Stimulated activated naive CD8-positive, alpha-beta T cell treated with anti-CD3 and anti-CD28 coated beads, Interleukin-15, Interleukin-2, amounts not matched to agents 100 ng/mL and 50 ng/mL, for 24 hours (primary cell): ENCODE results near the gene PRPF6.

ENCODE experiments used
- H3K27ac Mint-ChIP-seq: one replicate; pipeline ENCODE4 v1.8.0; 2021; ENCODE audit warnings: mild to moderate bottlenecking, mixed read lengths
- H3K27me3 Mint-ChIP-seq: one replicate; pipeline ENCODE4 v1.8.0; 2021; ENCODE audit warnings: mixed read lengths
- H3K36me3 Mint-ChIP-seq: one replicate; pipeline ENCODE4 v1.8.0; 2021; ENCODE audit warnings: low read depth, mixed read lengths
- H3K4me1 Mint-ChIP-seq: one replicate; pipeline ENCODE4 v1.8.0; 2021; ENCODE audit warnings: low read depth, mixed read lengths
- H3K4me3 Mint-ChIP-seq: one replicate; pipeline ENCODE4 v1.8.0; 2021; ENCODE audit warnings: mild to moderate bottlenecking, mixed read lengths
- H3K9me3 Mint-ChIP-seq: one replicate; pipeline ENCODE4 v1.8.0; 2021; ENCODE audit warnings: mixed read lengths

PRPF6 gene

DNA sequence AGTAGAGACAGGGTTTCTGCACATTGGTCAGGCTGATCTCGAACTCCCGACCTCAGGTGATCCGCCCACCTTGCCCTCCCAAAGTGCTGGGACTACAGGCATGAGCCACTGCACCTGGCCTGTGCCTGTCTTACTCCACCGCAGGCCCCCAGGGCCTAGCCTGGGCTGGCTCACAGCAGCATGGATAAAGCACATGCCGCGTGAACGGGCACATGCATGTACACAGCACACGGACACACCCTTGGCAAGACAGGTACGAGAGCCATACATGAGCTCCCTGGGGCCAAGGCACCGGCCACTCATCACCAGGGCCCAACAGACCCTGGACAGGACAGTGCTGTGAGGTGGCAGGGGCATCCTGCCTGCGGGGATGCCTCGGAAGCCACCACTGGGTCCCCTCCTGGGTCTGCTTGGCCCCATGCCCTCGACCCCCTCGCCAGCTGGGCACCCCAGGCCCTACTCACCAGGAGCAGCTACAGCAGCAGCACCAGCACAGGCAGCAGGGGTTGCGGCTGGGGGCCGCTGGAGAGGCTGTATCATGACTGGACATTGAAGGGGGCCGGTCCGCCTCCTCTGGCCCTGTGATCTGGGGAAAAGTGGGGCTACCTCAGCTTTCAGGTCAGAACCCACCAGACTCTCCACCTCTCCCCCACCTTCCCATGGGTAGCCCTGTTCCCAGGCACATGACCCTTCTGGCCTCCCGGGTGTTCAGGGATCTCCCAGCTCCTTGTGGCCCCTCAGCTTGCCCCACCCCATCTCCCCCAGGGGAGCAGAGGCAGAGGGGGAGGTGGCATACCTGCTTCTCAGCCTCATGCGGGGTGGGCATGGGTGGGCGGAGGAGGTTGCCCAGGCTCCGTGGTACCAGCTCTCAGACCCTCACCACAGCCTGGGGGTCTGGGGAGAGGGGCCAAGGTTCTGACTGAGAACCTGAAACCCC lies 95.4 kb downstream of the PRPF6 start:
- peaks cover 24% of the 10 kb centered on the region for H3K4me1 Mint-ChIP-seq
- peak overlapping the region; percentile 90 for H3K4me3 Mint-ChIP-seq
- no peaks in the 10 kb centered on the region for H3K36me3 Mint-ChIP-seq
- H3K9me3 Mint-ChIP-seq: no peaks in the 10 kb centered on the region
- H3K27me3 Mint-ChIP-seq: no peaks in the 10 kb centered on the region
- no peak overlapping the region for H3K27ac Mint-ChIP-seq

GRCh38 chr20:64077094-64077493 lies 96.2 kb downstream of the PRPF6 start:
- peaks cover 4% of the 10 kb centered on the region for H3K27me3 Mint-ChIP-seq
- H3K27ac Mint-ChIP-seq: peak overlapping the region; percentile 83
- peaks cover 28% of the 10 kb centered on the region for H3K4me1 Mint-ChIP-seq
- H3K4me3 Mint-ChIP-seq: peak overlapping the region; percentile 90
- no peaks in the 10 kb centered on the region for H3K36me3 Mint-ChIP-seq
- H3K9me3 Mint-ChIP-seq: no peaks in the 10 kb centered on the region

GRCh38 chr20:64077541-64077875 lies 96.6 kb downstream of the PRPF6 start:
- Mint-ChIP-seq H3K4me3 (peak overlapping the region; percentile 90), H3K36me3 (no peaks in the 10 kb centered on the region), H3K9me3 (no peaks in the 10 kb centered on the region), H3K4me1 (peaks cover 32% of the 10 kb centered on the region), H3K27ac (peak overlapping the region; percentile 83), H3K27me3 (peaks cover 6% of the 10 kb centered on the region)

DNA sequence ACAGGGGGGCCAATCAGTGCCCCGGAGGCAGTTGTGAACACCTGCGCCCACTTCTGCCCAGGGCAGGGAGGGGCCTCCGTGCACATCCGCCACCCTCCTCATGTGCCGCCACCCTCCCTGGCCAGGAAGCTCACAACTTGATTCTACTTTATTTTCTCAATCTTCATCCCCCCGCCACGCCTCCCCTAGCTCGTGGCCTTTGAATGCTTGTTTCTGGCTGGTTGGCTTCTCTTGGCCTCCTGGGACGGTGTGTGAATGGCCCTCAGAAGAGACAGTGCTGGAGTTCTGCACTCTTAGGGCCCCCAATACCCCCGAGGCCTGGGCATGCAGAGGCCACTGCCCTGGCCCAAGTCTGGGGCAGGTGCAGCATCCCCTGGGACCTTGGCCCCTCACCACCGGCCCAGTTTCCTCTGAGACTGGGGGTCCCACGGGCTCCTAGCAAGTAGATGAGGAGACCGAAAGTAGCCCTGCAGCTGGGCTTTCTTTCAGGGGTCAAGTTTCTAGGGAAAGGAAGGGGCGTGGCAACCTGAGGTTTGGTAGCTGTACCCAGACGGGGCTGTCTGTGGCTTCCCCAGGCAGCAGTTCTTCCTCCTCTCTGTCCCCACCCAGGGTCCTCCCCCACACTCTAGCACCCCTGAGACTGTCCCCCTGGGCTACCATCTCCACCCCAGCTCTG lies 97.1 kb downstream of the PRPF6 start:
- peak overlapping the region; percentile 83 for H3K27ac Mint-ChIP-seq
- no peaks in the 10 kb centered on the region for H3K36me3 Mint-ChIP-seq
- peaks cover 6% of the 10 kb centered on the region for H3K27me3 Mint-ChIP-seq
- peaks cover 37% of the 10 kb centered on the region for H3K4me1 Mint-ChIP-seq
- H3K9me3 Mint-ChIP-seq: no peaks in the 10 kb centered on the region
- peak overlapping the region; percentile 90 for H3K4me3 Mint-ChIP-seq

GRCh38 chr20:64078934-64079272 lies 98.0 kb downstream of the PRPF6 start:
- Mint-ChIP-seq H3K9me3 (no peaks in the 10 kb centered on the region), H3K36me3 (no peaks in the 10 kb centered on the region), H3K4me1 (peaks cover 40% of the 10 kb centered on the region), H3K4me3 (peak overlapping the region; percentile 90), H3K27me3 (peaks cover 6% of the 10 kb centered on the region), H3K27ac (peak overlapping the region; percentile 83)

GRCh38 chr20:64079273-64080012 lies 98.5 kb downstream of the PRPF6 start, which contains the start of gene RGS19:
Gene RGS19, minus strand, starts transcription at chr20:64079518. Its CDS starts 2,632 bp downstream, at chr20:64076886.
- peaks cover 9% of the 10 kb centered on the region for H3K27me3 Mint-ChIP-seq
- H3K36me3 Mint-ChIP-seq: no peaks in the 10 kb centered on the region
- no peaks in the 10 kb centered on the region for H3K9me3 Mint-ChIP-seq
- peak within 1 kb of the TSS; percentile 83 for H3K27ac Mint-ChIP-seq
- peaks cover 44% of the 10 kb centered on the region for H3K4me1 Mint-ChIP-seq
- H3K4me3 Mint-ChIP-seq: peak within 1 kb of the TSS; percentile 90

DNA sequence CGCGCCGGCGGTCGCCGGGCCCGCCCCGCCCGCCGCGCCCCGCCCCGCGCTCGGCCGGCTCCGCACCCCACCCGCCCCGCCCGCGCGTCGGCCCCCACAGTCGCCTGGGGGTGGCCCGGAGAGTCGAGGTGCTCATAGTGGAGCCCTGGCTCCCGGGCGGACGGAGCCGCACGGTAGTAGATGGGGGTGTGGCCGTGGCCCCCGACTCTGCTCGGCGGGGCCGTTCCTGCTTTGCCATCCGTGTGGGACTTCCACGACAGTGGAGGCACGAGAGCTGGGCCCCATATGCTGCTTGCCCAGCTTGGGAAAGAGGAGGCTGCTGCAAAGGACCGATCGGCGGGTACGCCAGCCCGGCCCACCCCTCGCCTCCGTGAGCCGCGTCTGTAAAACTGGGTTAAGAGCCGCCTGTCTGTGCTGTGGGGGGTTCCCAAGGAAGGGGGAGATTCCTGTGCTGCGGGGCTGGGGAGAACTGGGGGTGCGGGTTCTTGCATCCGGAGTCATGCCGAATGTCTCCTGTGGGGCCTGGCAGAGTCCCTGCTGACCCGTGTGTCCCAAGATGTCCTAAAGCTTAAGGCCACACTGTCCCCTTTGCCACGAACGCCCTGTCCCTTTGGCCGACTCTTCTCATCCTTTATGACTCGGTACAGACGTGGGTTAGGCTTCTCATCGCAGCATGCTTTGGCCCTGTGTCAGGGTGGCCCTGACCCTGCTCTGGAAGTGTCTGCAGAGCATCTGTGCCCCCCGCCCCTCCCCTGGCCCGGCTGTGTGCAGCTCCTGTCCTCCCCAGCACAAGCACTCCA lies 99.3 kb downstream of the PRPF6 start, which contains the start of gene OPRL1:
Gene OPRL1 (plus strand): TSS at position 70 of the 800 bp plus-strand sequence. CDS start 12,639 bp downstream, outside the sequence.
- H3K4me3 Mint-ChIP-seq: peak within 1 kb of the TSS; percentile 90
- peak within 1 kb of the TSS; percentile 83 for H3K27ac Mint-ChIP-seq
- no peaks in the 10 kb centered on the region for H3K36me3 Mint-ChIP-seq
- H3K4me1 Mint-ChIP-seq: peaks cover 45% of the 10 kb centered on the region
- peaks cover 11% of the 10 kb centered on the region for H3K27me3 Mint-ChIP-seq
- H3K9me3 Mint-ChIP-seq: no peaks in the 10 kb centered on the region

DNA sequence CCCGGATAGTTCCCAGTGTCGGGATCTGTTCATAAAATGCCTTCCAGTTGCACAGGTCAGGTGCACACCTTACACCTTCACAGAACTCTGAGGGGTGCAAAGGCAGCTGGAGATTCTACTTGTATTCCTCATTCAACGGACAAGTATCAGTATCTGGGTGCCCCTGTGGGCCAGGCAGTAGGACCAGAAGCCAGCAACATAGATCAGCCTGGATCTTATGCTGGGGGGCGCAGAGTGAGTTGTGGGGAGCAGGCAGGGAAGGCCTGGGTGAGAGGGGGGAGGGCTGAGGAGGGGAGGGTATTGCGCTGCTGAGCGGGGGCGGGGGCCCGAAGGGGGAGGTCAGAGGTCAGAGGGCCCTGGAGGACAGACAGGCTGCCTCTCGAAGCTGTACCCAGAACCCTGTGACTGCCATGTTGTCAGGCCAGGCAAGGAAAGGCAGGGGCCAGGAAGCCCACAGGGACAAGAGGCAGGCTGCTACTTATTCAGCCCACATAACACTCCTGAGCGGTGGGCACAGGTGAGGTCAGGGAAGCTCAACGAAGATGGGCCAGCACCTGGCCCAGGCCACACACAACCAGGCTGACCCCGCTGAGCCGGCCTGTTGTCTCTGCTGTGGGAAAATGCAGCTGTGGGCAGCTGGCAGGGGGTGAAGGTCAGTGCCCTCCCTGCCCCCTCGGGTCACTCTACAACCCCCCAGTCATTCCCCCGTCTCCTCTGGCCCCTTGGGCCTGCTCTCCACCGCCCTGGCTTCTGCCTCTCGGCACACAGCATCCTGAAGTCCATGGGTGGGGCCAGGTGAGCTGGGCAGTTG lies 100.1 kb downstream of the PRPF6 start:
- no peak overlapping the region for H3K27ac Mint-ChIP-seq
- peak overlapping the region; percentile 60 for H3K4me3 Mint-ChIP-seq

DNA sequence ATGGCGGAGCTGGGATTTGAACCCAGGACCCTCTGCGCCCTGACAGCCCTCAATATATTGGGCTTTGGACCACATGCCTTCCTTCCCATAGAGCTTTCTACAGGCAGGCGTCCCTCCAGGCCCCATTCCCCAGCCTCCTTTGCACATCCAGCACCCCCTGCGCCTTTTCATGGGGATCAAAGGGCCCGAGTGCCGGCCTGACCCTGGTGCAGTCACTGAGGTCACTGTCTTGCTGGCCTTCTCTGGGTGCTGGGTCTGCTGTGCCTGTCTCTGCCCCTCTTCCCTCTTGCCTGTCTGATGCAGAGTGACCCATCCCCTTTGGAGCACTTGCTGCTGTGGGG lies 100.7 kb downstream of the PRPF6 start:
- H3K27me3 Mint-ChIP-seq: peaks cover 14% of the 10 kb centered on the region
- H3K27ac Mint-ChIP-seq: no peak overlapping the region
- H3K4me3 Mint-ChIP-seq: no peak overlapping the region
- H3K9me3 Mint-ChIP-seq: no peaks in the 10 kb centered on the region
- H3K36me3 Mint-ChIP-seq: no peaks in the 10 kb centered on the region
- peaks cover 45% of the 10 kb centered on the region for H3K4me1 Mint-ChIP-seq

More for the DNA sequence above, 100.1 kb downstream of the PRPF6 start:
- Mint-ChIP-seq H3K36me3 (no peaks in the 10 kb centered on the region), H3K4me1 (peaks cover 45% of the 10 kb centered on the region), H3K9me3 (no peaks in the 10 kb centered on the region), H3K27me3 (peaks cover 14% of the 10 kb centered on the region)

DNA sequence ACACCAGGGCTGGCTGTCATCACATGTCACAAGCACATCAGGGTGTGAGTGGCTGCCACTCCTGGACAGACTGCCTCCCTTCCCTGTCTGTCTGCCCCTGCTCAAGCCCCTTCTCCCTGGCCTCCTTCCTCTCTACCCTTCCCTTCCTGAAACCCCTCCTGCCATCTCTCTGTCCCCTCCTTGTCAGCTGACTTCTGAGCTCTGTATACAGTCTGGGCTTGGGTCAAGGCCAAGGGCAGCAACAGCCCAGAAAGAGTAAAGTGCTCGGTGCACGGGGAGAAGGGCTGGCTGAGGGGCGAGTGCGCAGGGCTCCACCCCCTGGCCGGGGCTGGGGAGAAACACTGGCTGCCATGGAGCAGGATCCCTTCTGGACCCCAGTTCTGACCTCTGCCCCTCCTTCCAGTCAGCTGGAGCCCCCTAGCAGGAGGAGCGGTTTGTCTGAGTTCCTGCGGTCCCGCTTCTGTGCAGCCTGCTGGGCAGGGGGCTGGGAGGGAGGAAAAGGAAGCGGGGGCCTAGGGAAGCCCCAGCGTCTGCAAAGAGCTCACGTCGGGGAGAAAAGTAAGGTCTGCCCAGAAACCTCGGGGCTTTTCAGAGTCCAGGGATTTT lies 101.3 kb downstream of the PRPF6 start:
- Mint-ChIP-seq H3K36me3 (no peaks in the 10 kb centered on the region), H3K9me3 (no peaks in the 10 kb centered on the region), H3K4me3 (no peak overlapping the region), H3K4me1 (peaks cover 41% of the 10 kb centered on the region), H3K27ac (no peak overlapping the region), H3K27me3 (peaks cover 14% of the 10 kb centered on the region)
